HFF-Myc (cell line): ENCODE results near the gene C19orf67.
"Not testable (repeated sequence)": the region's sequence is repeated elsewhere in the genome, so short reads cannot be mapped to it uniquely, and the experiment has no call there.

Source experiments
- DNase-seq: peaks from one replicate; pipeline ENCODE4 v3.0.0-alpha.2; 2011; ENCODE audit warnings: low read depth; ENCODE audit errors: extremely low read depth
- H3K4me3 ChIP-seq: replicated peaks from 2 replicates; pipeline ENCODE4 v1.5.1; 2011; ENCODE audit warnings: low read depth, mild to moderate bottlenecking, control low read depth, low read length
- CTCF ChIP-seq: IDR thresholded peaks from 2 replicates; pipeline ENCODE4 v1.5.1; 2012; ENCODE audit warnings: mild to moderate bottlenecking, low read depth, low read length, control low read depth; ENCODE audit errors: missing control alignments

C19orf67 gene

GRCh38 chr19:14035706-14036105 lies 49.9 kb downstream of the C19orf67 start:
- DNase-seq = no peak
- TF ChIP-seq CTCF = no peak
- no peak overlapping the region for H3K4me3 ChIP-seq

GRCh38 chr19:14035159-14035558 lies 50.4 kb downstream of the C19orf67 start:
- not testable (repeated sequence) for DNase-seq, H3K4me3 ChIP-seq

GRCh38 chr19:14033946-14034345 lies 51.6 kb downstream of the C19orf67 start:
- TF ChIP-seq CTCF = no peak
- no peak for DNase-seq

GRCh38 chr19:14031719-14032480 lies 53.7 kb downstream of the C19orf67 start, which contains the start of gene IL27RA:
IL27RA (plus strand) TSS chr19:14031762; CDS start chr19:14031873, 111 bp downstream.
- peak within 1 kb of the TSS; percentile 74 for H3K4me3 ChIP-seq
- no peak for DNase-seq
- peak; percentile 76 for TF ChIP-seq CTCF

More at GRCh38 chr19:14033946-14034345, 51.6 kb downstream of the C19orf67 start:
- H3K4me3 ChIP-seq = no peak overlapping the region
